Neural progenitor cell (in vitro differentiated cells): Measurements from ENCODE around the gene MAP3K4. TPM values are rescaled to one million over a fixed set of nuclear protein-coding genes. Genes with fewer than 3 reads are reported as not detected.

ENCODE experiments used
- DNase-seq: peaks from one replicate; pipeline ENCODE4 v3.0.0-alpha.2; 2016; ENCODE audit warnings: low spot score
- H2AFZ ChIP-seq: fragments of 200-600 bp; sonication (generic); replicated peaks from 2 replicates; pipeline ENCODE4 v1.6.1; 2016; ENCODE audit warnings: antibody characterized with exemption
- H3F3A ChIP-seq: fragments of 200-600 bp; sonication (generic); 2 replicates; pipeline ENCODE4 v1.6.1; 2016; ENCODE audit warnings: antibody characterized with exemption, low read depth
- H3K27ac ChIP-seq: fragments of 200-600 bp; sonication (generic); 2 replicates; pipeline ENCODE4 v1.5.1; 2016; ENCODE audit warnings: mild to moderate bottlenecking
- H3K27me3 ChIP-seq: fragments of 200-600 bp; sonication (generic); 2 replicates; pipeline ENCODE4 v1.6.1; 2016; ENCODE audit warnings: mild to moderate bottlenecking, moderate library complexity
- H3K36me3 ChIP-seq: fragments of 200-600 bp; sonication (generic); 2 replicates; pipeline ENCODE4 v1.5.1; 2016
- H3K4me1 ChIP-seq: fragments of 200-600 bp; sonication (generic); 2 replicates; pipeline ENCODE4 v1.6.1; 2016; ENCODE audit warnings: mixed run types
- H3K4me2 ChIP-seq: fragments of 200-600 bp; sonication (generic); 2 replicates; pipeline ENCODE4 v1.6.1; 2016
- H3K4me3 ChIP-seq: fragments of 200-600 bp; sonication (generic); 2 replicates; pipeline ENCODE4 v1.5.1; 2016
- H3K79me2 ChIP-seq: fragments of 200-600 bp; sonication (generic); 2 replicates; pipeline ENCODE4 v1.6.1; 2016; ENCODE audit warnings: low read depth
- H3K9ac ChIP-seq: fragments of 200-600 bp; sonication (generic); 2 replicates; pipeline ENCODE4 v1.6.1; 2016
- H3K9me3 ChIP-seq: fragments of 200-600 bp; sonication (generic); 2 replicates; pipeline ENCODE4 v1.5.1; 2016; ENCODE audit warnings: low read depth
- H4K20me1 ChIP-seq: fragments of 200-600 bp; sonication (generic); 2 replicates; pipeline ENCODE4 v1.6.1; 2016; ENCODE audit warnings: low read depth
- H3K27ac Mint-ChIP-seq: 3 replicates; pipeline ENCODE4 v1.8.0; 2021; ENCODE audit warnings: mixed read lengths
- H3K27me3 Mint-ChIP-seq: 2 replicates; pipeline ENCODE4 v1.8.0; 2022; ENCODE audit warnings: low read depth, mild to moderate bottlenecking, inconsistent platforms, moderate library complexity, mixed read lengths; ENCODE audit not compliant: insufficient read depth
- H3K36me3 Mint-ChIP-seq: 3 replicates; pipeline ENCODE4 v1.8.0; 2021; ENCODE audit warnings: mixed read lengths
- H3K4me1 Mint-ChIP-seq: 3 replicates; pipeline ENCODE4 v1.8.0; 2021; ENCODE audit warnings: mixed read lengths
- H3K4me3 Mint-ChIP-seq: 3 replicates; pipeline ENCODE4 v1.8.0; 2021; ENCODE audit warnings: mild to moderate bottlenecking, moderate library complexity, mixed read lengths
- H3K9me3 Mint-ChIP-seq: 3 replicates; pipeline ENCODE4 v1.8.0; 2020; ENCODE audit warnings: mixed read lengths
- CTCF ChIP-seq: fragments of 200-600 bp; sonication (generic); IDR thresholded peaks from 2 replicates; pipeline ENCODE4 v1.5.1; 2017; ENCODE audit warnings: antibody characterized with exemption, mild to moderate bottlenecking
- EZH2 ChIP-seq: fragments of 200-600 bp; sonication (generic); IDR thresholded peaks from 2 replicates; pipeline ENCODE4 v1.6.1; 2017; ENCODE audit warnings: antibody characterized with exemption, mild to moderate bottlenecking, moderate library complexity
- EZH2phosphoT487 ChIP-seq: fragments of 200-600 bp; sonication (generic); IDR thresholded peaks from 2 replicates; pipeline ENCODE4 v1.6.1; 2017; ENCODE audit warnings: antibody characterized with exemption
- total RNA-seq: library from RNA; depleted of rRNA; stranded (reverse); fragments of >200 nt; gene quantifications from 2 replicates; pipeline ENCODE4 v1.2.3, GENCODE V29; 2015; ENCODE audit warnings: low replicate concordance

MAP3K4 gene
- total RNA-seq, 1 donor from 2014 or later, result 59.6 TPM

- no peaks in the 10 kb centered on the region for H4K20me1 ChIP-seq
- no peak overlapping the region for H3K4me3 ChIP-seq
- no peak overlapping the region for H3K4me2 ChIP-seq
- no peaks in the 10 kb centered on the region for H3K4me1 ChIP-seq
- H3K79me2 ChIP-seq, result no peaks in the 10 kb centered on the region
- no peak for DNase-seq
- Mint-ChIP-seq H3K4me1 (peaks cover 9% of the 10 kb centered on the region), H3K36me3 (peaks cover 44% of the 10 kb centered on the region), H3K4me3 (no peak overlapping the region), H3K27me3 (peaks cover 8% of the 10 kb centered on the region), H3K27ac (no peak overlapping the region), H3K9me3 (peaks cover 3% of the 10 kb centered on the region)
- H3F3A ChIP-seq, result no peaks in the 10 kb centered on the region
- no peak overlapping the region for H3K9ac ChIP-seq
- H2AFZ ChIP-seq, result no peak overlapping the region
- TF ChIP-seq CTCF, result no peak
- TF ChIP-seq EZH2, result no peak
- TF ChIP-seq EZH2phosphoT487, result no peak
- no peaks in the 10 kb centered on the region for H3K27me3 ChIP-seq
- H3K36me3 ChIP-seq, result no peaks in the 10 kb centered on the region
- H3K9me3 ChIP-seq, result no peaks in the 10 kb centered on the region
- H3K27ac ChIP-seq, result no peak overlapping the region
These were observed 149.6 kb downstream of the MAP3K4 start for GRCh38 chr6:161141173-161141572.

DNA sequence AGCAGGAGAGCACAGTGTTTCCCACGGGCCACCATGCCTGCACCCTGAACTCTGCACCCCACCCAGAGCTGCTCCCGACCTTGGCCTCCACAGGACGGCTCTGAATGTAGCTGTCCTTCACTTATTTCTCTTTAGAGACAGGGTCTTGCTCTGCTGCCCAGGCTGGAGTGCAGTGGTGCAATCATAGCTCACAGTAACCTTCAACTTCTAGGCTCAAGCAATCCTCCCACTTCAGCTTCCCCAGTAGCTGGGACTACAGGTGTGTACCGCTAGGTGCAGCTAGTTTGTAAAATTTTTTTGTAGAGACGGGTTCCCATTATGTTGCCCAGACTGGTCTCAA, 151.4 kb downstream of the MAP3K4 start:
- Histone ChIP-seq H3K9ac (no peak overlapping the region), H4K20me1 (no peaks in the 10 kb centered on the region), H2AFZ (no peak overlapping the region), H3K4me2 (no peak overlapping the region), H3K27me3 (no peaks in the 10 kb centered on the region), H3F3A (no peaks in the 10 kb centered on the region), H3K4me3 (no peak overlapping the region), H3K9me3 (no peaks in the 10 kb centered on the region), H3K36me3 (no peaks in the 10 kb centered on the region), H3K27ac (no peak overlapping the region), H3K4me1 (no peaks in the 10 kb centered on the region), H3K79me2 (no peaks in the 10 kb centered on the region)
- DNase-seq, result no peak
- TF ChIP-seq EZH2 (no peak), EZH2phosphoT487 (no peak), CTCF (no peak)
- no peak overlapping the region for H3K4me3 Mint-ChIP-seq
- H3K4me1 Mint-ChIP-seq, result peaks cover 3% of the 10 kb centered on the region
- H3K36me3 Mint-ChIP-seq, result peaks cover 48% of the 10 kb centered on the region
- H3K9me3 Mint-ChIP-seq, result no peaks in the 10 kb centered on the region
- H3K27ac Mint-ChIP-seq, result no peak overlapping the region
- H3K27me3 Mint-ChIP-seq, result peaks cover 6% of the 10 kb centered on the region

DNA sequence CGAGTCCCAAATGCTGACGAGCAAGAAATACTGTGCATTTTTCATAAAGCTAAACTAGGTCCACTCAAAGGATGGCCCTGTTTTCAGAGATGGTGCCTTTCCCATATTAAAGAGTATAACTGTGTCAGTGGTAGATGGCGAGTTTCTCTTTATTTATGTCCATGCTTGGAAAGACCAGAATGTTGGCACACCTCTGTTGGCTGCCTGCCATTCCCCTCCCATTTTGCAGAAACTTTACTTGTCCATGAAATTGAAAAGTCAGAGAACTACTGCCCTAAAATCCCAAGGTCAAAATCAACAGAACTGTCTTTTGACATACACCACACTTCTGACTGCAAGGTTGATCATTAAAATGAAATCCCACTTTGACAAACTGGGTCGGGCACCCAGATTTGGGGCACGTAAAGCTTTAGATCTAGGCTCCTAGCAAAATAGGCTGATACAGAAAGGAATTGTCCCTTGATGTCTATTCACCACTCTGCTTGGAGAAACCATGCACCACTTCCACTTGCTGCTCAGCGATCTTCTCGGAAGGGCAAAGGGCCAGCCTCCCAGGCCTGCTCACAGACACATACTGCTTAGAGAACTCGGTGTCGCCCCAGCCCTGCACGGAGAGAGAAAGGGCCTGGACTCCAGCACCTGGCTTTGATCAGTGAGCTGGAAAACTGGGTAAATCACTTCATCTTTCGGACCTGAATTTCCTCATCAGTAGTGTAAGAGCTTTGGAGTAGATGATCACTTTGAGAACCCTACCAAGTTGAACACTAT, 152.3 kb downstream of the MAP3K4 start:
- no peak for DNase-seq
- Histone ChIP-seq H3K27me3 (no peaks in the 10 kb centered on the region), H3K9ac (no peak overlapping the region), H3K36me3 (no peaks in the 10 kb centered on the region), H2AFZ (no peak overlapping the region), H4K20me1 (no peaks in the 10 kb centered on the region), H3F3A (no peaks in the 10 kb centered on the region), H3K27ac (no peak overlapping the region), H3K4me3 (no peak overlapping the region), H3K4me1 (no peaks in the 10 kb centered on the region), H3K79me2 (no peaks in the 10 kb centered on the region), H3K4me2 (no peak overlapping the region), H3K9me3 (no peaks in the 10 kb centered on the region)
- Mint-ChIP-seq H3K9me3 (no peaks in the 10 kb centered on the region), H3K27ac (peak overlapping the region; percentile 72), H3K36me3 (peaks cover 49% of the 10 kb centered on the region), H3K4me1 (peaks cover 3% of the 10 kb centered on the region), H3K27me3 (peaks cover 2% of the 10 kb centered on the region), H3K4me3 (no peak overlapping the region)
- TF ChIP-seq EZH2phosphoT487, result no peak
- no peak for TF ChIP-seq EZH2
- no peak for TF ChIP-seq CTCF
